Ovary (tissue), 9 donors: Measurements from ENCODE around the gene MIDN. TPM values are rescaled to one million over a fixed set of nuclear protein-coding genes. Genes with fewer than 3 reads are reported as not detected.

Source experiments
- DNase-seq, 5 donors: peaks; one replicate each; pipeline ENCODE4 v3.0.0-alpha.2; 2019 to 2020
- H3K27ac ChIP-seq, 2 donors: fragments of 200-600 bp; one replicate each; pipeline versions ENCODE4 v1.5.1 to v1.8.0; 2019 to 2022
- H3K27me3 ChIP-seq: fragments of 200-600 bp; one replicate; pipeline ENCODE4 v1.8.0; 2022
- H3K36me3 ChIP-seq: fragments of 200-600 bp; sonication (generic); one replicate; pipeline ENCODE4 v1.5.1; 2019
- H3K4me1 ChIP-seq: one replicate; pipeline ENCODE4 v1.8.1; 2013; ENCODE audit warnings: mild to moderate bottlenecking, moderate library complexity; ENCODE audit not compliant: insufficient read depth
- H3K4me3 ChIP-seq: fragments of 200-600 bp; sonication (generic); one replicate; pipeline ENCODE4 v1.5.1; 2017
- H3K9me3 ChIP-seq, 2 donors: fragments of 200-600 bp in 1 of 2; sonication (generic) in 1 of 2; one replicate each; pipeline versions ENCODE4 v1.5.1 to v1.8.1; 2013 to 2019; ENCODE audit warnings: mild to moderate bottlenecking in 1 of 2, moderate library complexity in 1 of 2
- CTCF ChIP-seq, 3 donors: fragments of 450-650 bp in 2 of 3; fragments of 200-600 bp in 1 of 3; IDR thresholded peaks; one replicate each; pipeline versions ENCODE4 v1.5.1 to v1.8.0; 2016 to 2022; ENCODE audit warnings: antibody characterized with exemption in 3 of 3, mild to moderate bottlenecking in 1 of 3
- EP300 ChIP-seq: sonication (generic); formaldehyde crosslinking; IDR thresholded peaks from one replicate; pipeline ENCODE4 v1.6.1; 2017; ENCODE audit warnings: antibody characterized with exemption
- POLR2A ChIP-seq: fragments of 450-650 bp; IDR thresholded peaks from one replicate; pipeline ENCODE4 v1.6.1; 2017; ENCODE audit warnings: antibody characterized with exemption, mild to moderate bottlenecking, moderate library complexity
- WGBS, 3 donors: extraction: QIAGEN DNeasy Blood & Tissue Kit in 1 of 3; methylation state at CpG; one replicate each; pipeline versions ENCODE4 v1.1.5 to v1.1.7; 2013 to 2017; 5-methylcytosine and 5-hydroxymethylcytosine counted together
- intact Hi-C, 4 donors: fragments of 100-400 bp; cut with DNase I; formaldehyde crosslinking; loops; one replicate each; pipeline versions ENCODE4 v1.11.0 to v1.15.1; 2022 to 2023
- polyA plus RNA-seq, 2 donors: library from polyadenylated mRNA; stranded (reverse); fragments of 200-250 nt in 1 of 2; fragments of 350-450 nt in 1 of 2; fragmentation: Illumina TruSeq in 1 of 2; extraction: RNeasy Lipid Tissue Mini Kit (QIAGEN cat#74804) in 1 of 2; gene quantifications; one replicate each; pipeline ENCODE4 v1.2.3, GENCODE V29; 2013 to 2014
- total RNA-seq, 7 donors: library from RNA; depleted of rRNA in 2 of 7; stranded (reverse); fragments of >200 nt in 2 of 7; fragmentation: NEBNext Ultra II Directional in 3 of 7; extraction: Animal tissue kit (Norgen Biotek cat#: 25700) in 3 of 7; gene quantifications; one replicate each; pipeline versions ENCODE4 v1.1.0 to v1.2.4, GENCODE V29; 2016 to 2023
- donor health status: DM: no; HTN: no; CAD: no; lungs with moderate emphysema.
- donor health status: DM: no; HTN: no; CAD: no.
- donor health status: Bipolar disorder and iron deficiency.
- donor health status: DM: yes; HTN: yes; CAD: no.
- donor health status: DM: no; HTN: no; CAD: no.
- donor health status: DM: yes; HTN: yes; CAD: no.

The MIDN gene
- total and polyA plus RNA-seq, 9 donors: 10.1 to 261 (median 105) TPM

- TF ChIP-seq POLR2A (no peak), CTCF (IDR thresholded peaks at IDR 0.05) (no peak), EP300 (no peak)
- H3K4me1 ChIP-seq: no peaks in the 10 kb centered on the region
- no peaks in the 10 kb centered on the region for H3K36me3 ChIP-seq
- 39 to 47% (median 47%) methylated on average over 11 of the region's 11 CpGs for WGBS, 3 donors
- H3K4me3 ChIP-seq: no peak overlapping the region
- no peak for DNase-seq
- H3K27me3 ChIP-seq: no peaks in the 10 kb centered on the region
- intact Hi-C loops: no loop called here
- H3K27ac ChIP-seq: no peak overlapping the region
- no peaks in the 10 kb centered on the region for H3K9me3 ChIP-seq
Observed at GRCh38 chr19:1308718-1309117, 60.3 kb downstream of the MIDN start.

Other genes with a start within 250 kb of the MIDN start
- gene GRIN3B, start 248.2 kb upstream of the MIDN start, total RNA-seq: 1 to 10 TPM in 1 of 7 donors, under 1 TPM in 4, not detected in 2; 0.22 to 7.4 (median 0.32) TPM
- under 1 TPM in 1 of 2 donors, not detected in 1; 0.07 TPM for gene GRIN3B, start 248.2 kb upstream of the MIDN start, polyA plus RNA-seq
- 100 to 1,000 TPM; 105 to 196 (median 127) TPM for gene TMEM259, start 227.5 kb upstream of the MIDN start, total RNA-seq
- gene TMEM259, start 227.5 kb upstream of the MIDN start, polyA plus RNA-seq: 100 to 1,000 TPM in 1 of 2 donors, 10 to 100 TPM in 1; 26.0 to 162 TPM
- gene RNU6-2, start 227.1 kb upstream of the MIDN start, total RNA-seq: not detected
- gene RNU6-2, start 227.1 kb upstream of the MIDN start, polyA plus RNA-seq: not detected
- gene CNN2, start 222.0 kb upstream of the MIDN start, total RNA-seq: 100 to 1,000 TPM in 6 of 7 donors, 10 to 100 TPM in 1; 60.6 to 438 (median 210) TPM
- gene CNN2, start 222.0 kb upstream of the MIDN start, polyA plus RNA-seq: 100 to 1,000 TPM in 1 of 2 donors, 10 to 100 TPM in 1; 90.6 to 159 TPM
- gene ABCA7, start 208.5 kb upstream of the MIDN start, total RNA-seq: 10 to 100 TPM in 1 of 7 donors, 1 to 10 TPM in 6; 1.5 to 10.5 (median 2.6) TPM
- 1 to 10 TPM; 1.4 to 1.9 TPM for gene ABCA7, start 208.5 kb upstream of the MIDN start, polyA plus RNA-seq
- 10 to 100 TPM in 2 of 7 donors, 1 to 10 TPM in 5; 2.7 to 10.6 (median 8.9) TPM for gene ARHGAP45, start 181.4 kb upstream of the MIDN start, total RNA-seq
- 1 to 10 TPM; 1.0 to 5.1 TPM for gene ARHGAP45, start 181.4 kb upstream of the MIDN start, polyA plus RNA-seq
- 100 to 1,000 TPM in 5 of 7 donors, 10 to 100 TPM in 2; 88.2 to 157 (median 140) TPM for gene POLR2E, start 153.2 kb upstream of the MIDN start, total RNA-seq
- 100 to 1,000 TPM in 1 of 2 donors, 10 to 100 TPM in 1; 11.1 to 119 TPM for gene POLR2E, start 153.2 kb upstream of the MIDN start, polyA plus RNA-seq
- 100 to 1,000 TPM; 189 to 309 (median 247) TPM for gene GPX4, start 144.6 kb upstream of the MIDN start, total RNA-seq
- gene GPX4, start 144.6 kb upstream of the MIDN start, polyA plus RNA-seq: 100 to 1,000 TPM; 239 to 450 TPM
- gene SBNO2, start 74.3 kb upstream of the MIDN start, total RNA-seq: 10 to 100 TPM; 20.7 to 92.6 (median 62.4) TPM
- gene SBNO2, start 74.3 kb upstream of the MIDN start, polyA plus RNA-seq: 10 to 100 TPM in 1 of 2 donors, 1 to 10 TPM in 1; 6.1 to 36.7 TPM
- 10 to 100 TPM; 38.7 to 71.2 (median 54.2) TPM for gene STK11, start 42.8 kb upstream of the MIDN start, total RNA-seq
- 10 to 100 TPM; 36.9 to 57.4 TPM for gene STK11, start 42.8 kb upstream of the MIDN start, polyA plus RNA-seq
- gene CBARP, start 10.6 kb upstream of the MIDN start, total RNA-seq: 10 to 100 TPM in 2 of 7 donors, 1 to 10 TPM in 2, under 1 TPM in 3; 0.61 to 21.1 (median 2.4) TPM
- under 1 TPM in 1 of 2 donors, not detected in 1; 0.45 TPM for gene CBARP, start 10.6 kb upstream of the MIDN start, polyA plus RNA-seq
- gene ATP5F1D, start 6.8 kb upstream of the MIDN start, total RNA-seq: 100 to 1,000 TPM in 6 of 7 donors, 10 to 100 TPM in 1; 71.9 to 218 (median 148) TPM
- gene ATP5F1D, start 6.8 kb upstream of the MIDN start, polyA plus RNA-seq: 100 to 1,000 TPM in 1 of 2 donors, 1 to 10 TPM in 1; 1.3 to 110 TPM
- gene CIRBP, start 20.7 kb downstream of the MIDN start, total RNA-seq: 100 to 1,000 TPM; 602 to 917 (median 855) TPM
- 1,000 to 10,000 TPM in 1 of 2 donors, 100 to 1,000 TPM in 1; 610 to 1,254 TPM for gene CIRBP, start 20.7 kb downstream of the MIDN start, polyA plus RNA-seq
- 10 to 100 TPM; 21.7 to 72.5 (median 26.7) TPM for gene FAM174C, start 26.9 kb downstream of the MIDN start, total RNA-seq
- 10 to 100 TPM in 1 of 2 donors, under 1 TPM in 1; 0.30 to 35.2 TPM for gene FAM174C, start 26.9 kb downstream of the MIDN start, polyA plus RNA-seq
- not detected for gene EFNA2, start 37.3 kb downstream of the MIDN start, total RNA-seq
- under 1 TPM in 1 of 2 donors, not detected in 1; 0.11 TPM for gene EFNA2, start 37.3 kb downstream of the MIDN start, polyA plus RNA-seq
- 100 to 1,000 TPM in 1 of 7 donors, 10 to 100 TPM in 6; 65.6 to 112 (median 79.9) TPM for gene NDUFS7, start 135.3 kb downstream of the MIDN start, total RNA-seq
- 10 to 100 TPM in 1 of 2 donors, under 1 TPM in 1; 0.72 to 96.2 TPM for gene NDUFS7, start 135.3 kb downstream of the MIDN start, polyA plus RNA-seq
- 10 to 100 TPM in 6 of 7 donors, 1 to 10 TPM in 1; 8.3 to 34.1 (median 20.1) TPM for gene GAMT, start 153.0 kb downstream of the MIDN start, total RNA-seq
- 10 to 100 TPM in 1 of 2 donors, 1 to 10 TPM in 1; 8.0 to 13.8 TPM for gene GAMT, start 153.0 kb downstream of the MIDN start, polyA plus RNA-seq
- gene DAZAP1, start 159.0 kb downstream of the MIDN start, total RNA-seq: 100 to 1,000 TPM in 1 of 7 donors, 10 to 100 TPM in 6; 35.4 to 113 (median 79.5) TPM
- 10 to 100 TPM; 29.6 to 58.5 TPM for gene DAZAP1, start 159.0 kb downstream of the MIDN start, polyA plus RNA-seq
- 1,000 to 10,000 TPM; 1,643 to 7,253 (median 2,328) TPM for gene RPS15, start 189.8 kb downstream of the MIDN start, total RNA-seq
- 1,000 to 10,000 TPM in 1 of 2 donors, 100 to 1,000 TPM in 1; 174 to 5,234 TPM for gene RPS15, start 189.8 kb downstream of the MIDN start, polyA plus RNA-seq
- under 1 TPM; under 0.01 to 0.28 (median 0.12) TPM for gene APC2, start 201.5 kb downstream of the MIDN start, total RNA-seq
- under 1 TPM in 1 of 2 donors, not detected in 1; 0.02 TPM for gene APC2, start 201.5 kb downstream of the MIDN start, polyA plus RNA-seq
- gene C19orf25, start 230.6 kb downstream of the MIDN start, total RNA-seq: 10 to 100 TPM; 15.3 to 25.8 (median 22.2) TPM
- 10 to 100 TPM in 1 of 2 donors, 1 to 10 TPM in 1; 1.1 to 26.3 TPM for gene C19orf25, start 230.6 kb downstream of the MIDN start, polyA plus RNA-seq
- gene PCSK4, start 241.8 kb downstream of the MIDN start, total RNA-seq: 1 to 10 TPM in 6 of 7 donors, under 1 TPM in 1; 0.83 to 9.4 (median 1.9) TPM
- gene PCSK4, start 241.8 kb downstream of the MIDN start, polyA plus RNA-seq: 1 to 10 TPM in 1 of 2 donors, not detected in 1; 2.9 TPM
- 10 to 100 TPM in 2 of 7 donors, 1 to 10 TPM in 5; 2.9 to 13.0 (median 7.2) TPM for gene REEP6, start 242.6 kb downstream of the MIDN start, total RNA-seq
- gene REEP6, start 242.6 kb downstream of the MIDN start, polyA plus RNA-seq: 1 to 10 TPM; 9.2 to 9.7 TPM